Measurements from ENCODE around the gene THTPA.
A peak's percentile ranks its signal among the peaks of the same experiment; 100 is the strongest.

The THTPA gene

DNA sequence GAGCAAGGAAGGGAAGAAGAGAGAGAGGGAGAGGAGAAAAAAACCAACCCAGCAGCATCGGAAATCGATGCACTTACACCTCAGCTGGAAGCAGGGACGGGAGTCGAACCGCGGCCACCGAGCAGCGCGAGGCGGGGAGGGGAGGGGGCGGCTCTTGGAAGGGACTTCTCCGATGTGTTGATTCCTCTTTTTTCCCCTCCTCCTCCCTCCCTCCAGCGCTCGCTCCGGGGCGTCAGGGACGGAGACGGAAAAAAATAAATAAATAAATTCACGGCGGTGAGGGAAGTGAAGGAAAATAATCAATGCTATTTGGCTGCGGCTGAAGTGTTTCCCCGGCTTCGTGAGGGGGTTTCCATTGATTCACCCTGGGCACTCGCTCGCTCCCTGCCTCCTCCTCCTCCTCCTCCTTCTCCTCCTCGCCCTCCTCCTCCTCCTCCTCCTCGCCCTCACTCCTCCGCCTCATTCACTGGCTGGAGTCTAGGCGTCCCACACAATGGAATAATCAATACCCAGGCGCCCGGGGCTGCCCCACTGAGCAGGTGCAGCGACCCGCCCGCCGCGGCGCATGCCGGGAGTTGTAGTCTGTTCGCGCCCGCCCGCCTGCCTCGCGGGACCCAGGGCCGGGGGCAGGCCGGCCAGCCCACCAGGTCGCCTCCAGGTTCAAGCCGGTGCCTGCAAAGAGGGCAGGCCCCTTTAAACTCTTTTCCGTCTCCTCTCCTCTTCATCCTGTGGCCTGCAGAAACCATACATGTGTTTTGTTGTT, 4.6 kb upstream of the THTPA start, which contains the start of gene ZFHX2:
Gene ZFHX2 (minus strand): TSS at position 500 of the 763 bp plus-strand sequence. CDS start 16,440 bp downstream, outside the sequence.
- DNase-seq (peak; percentile 88), ATAC-seq (peak; percentile 78)

DNA sequence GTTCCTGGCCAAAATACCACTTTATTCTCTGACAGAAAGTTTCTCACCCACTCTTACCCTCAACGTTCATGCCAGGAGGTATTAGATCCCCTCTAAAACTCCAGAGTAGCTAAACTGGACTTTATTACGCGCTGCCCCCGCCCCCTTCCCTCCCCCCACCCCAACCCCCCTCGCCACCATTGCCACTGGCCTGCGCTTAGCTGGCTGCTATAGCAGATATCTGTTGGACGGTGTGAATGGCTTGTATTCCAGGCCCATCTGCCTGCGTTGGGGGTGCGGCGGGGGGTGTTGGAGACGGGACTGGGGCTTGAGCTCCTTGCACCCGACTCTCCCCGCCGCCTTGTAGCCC, 564 bp upstream of the THTPA start:
- DNase-seq (no peak), ATAC-seq (no peak)

DNA sequence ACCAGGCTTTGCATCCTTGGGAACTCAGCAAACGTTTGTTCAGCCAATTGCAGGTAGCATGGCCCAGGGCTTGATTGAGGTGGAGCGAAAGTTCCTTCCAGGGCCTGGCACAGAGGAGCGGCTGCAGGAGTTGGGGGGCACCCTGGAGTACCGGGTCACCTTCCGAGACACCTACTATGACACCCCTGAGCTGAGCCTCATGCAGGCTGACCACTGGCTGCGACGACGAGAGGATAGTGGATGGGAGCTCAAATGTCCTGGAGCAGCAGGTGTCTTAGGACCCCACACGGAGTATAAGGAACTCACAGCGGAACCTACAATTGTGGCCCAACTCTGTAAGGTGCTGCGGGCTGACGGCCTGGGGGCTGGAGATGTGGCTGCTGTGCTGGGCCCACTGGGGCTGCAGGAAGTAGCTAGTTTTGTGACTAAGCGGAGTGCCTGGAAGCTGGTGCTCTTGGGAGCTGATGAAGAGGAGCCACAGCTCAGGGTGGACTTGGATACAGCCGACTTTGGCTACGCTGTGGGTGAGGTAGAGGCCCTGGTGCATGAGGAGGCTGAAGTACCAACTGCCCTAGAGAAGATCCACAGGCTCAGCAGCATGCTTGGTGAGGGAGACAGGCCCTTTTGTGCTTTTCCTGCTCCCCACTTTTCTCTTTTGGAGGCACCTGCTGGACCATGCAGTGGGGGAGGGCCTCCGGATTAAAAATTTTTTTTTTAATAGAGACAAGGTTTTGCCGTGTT, 799 bp downstream of the THTPA start:
- DNase-seq (no peak), ATAC-seq (no peak)

DNA sequence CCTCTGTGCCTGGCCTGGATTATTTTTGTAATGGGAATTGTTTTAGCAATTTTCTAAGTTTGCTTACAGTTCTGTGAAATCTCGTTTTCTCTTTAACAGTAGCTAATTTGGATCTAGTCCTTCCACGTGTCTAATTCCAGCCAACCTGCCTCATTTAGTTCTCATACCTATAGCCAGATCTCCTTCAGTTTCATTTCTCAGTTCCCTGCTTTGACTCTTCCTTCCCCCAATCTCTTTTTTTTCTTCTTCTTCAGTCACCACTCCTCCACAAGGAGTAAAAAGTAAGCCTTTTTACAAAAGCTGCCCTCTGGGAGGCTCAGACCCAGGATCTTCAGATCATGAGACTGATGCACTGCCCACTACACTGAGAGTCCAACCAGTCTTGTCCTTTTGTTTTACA, 1.4 kb downstream of the THTPA start:
- ATAC-seq (no peak), DNase-seq (no peak)

DNA sequence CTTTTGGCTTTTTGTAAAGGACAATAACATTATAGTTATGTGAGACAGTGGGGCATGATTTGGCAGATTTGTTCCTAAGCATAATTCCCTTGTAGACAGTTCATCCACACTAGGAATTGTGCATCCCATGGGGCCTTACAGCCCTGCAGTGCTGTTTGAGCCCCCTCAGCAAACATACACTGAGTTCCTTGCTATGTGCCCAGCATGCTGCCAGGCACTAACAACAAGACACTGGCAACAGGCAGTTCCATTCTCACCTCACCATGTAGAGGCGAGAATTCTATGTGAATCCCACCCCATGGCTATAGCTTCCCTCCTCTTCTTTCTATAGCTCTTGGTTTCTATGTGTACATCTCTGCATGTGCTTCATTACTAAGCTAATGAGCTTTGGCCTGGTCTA, 1.9 kb downstream of the THTPA start:
- DNase-seq (no peak), ATAC-seq (no peak)

- DNase-seq (no peak), ATAC-seq (no peak)
Measured at GRCh38 chr14:23558346-23559009, 2.4 kb downstream of the THTPA start.

- DNase-seq (peak; percentile 82), ATAC-seq (no peak)
Measured at GRCh38 chr14:23559010-23559925, 3.2 kb downstream of the THTPA start.

- ATAC-seq (peak; percentile 26), DNase-seq (no peak)
Measured at GRCh38 chr14:23559926-23560520, 4.0 kb downstream of the THTPA start.

DNA sequence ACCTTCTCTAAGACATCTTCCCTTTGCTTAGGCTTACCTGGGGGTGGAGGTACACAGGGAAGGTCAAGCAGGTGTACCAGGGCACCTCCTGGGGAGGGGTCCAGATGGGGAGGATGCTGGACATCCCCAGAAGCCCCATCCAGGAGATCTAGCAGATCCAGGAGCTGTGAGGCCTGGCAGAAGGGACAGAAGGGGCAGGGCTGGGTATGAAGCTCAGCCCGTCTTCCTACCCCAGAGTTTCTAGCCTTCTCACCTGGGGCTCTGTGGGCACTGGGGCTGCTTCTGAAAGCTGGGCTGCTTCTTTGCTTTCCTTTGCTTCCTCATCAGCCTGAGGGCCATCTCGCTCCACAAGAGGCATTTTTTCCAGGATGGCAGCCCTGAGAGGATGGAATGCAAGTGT, 5.2 kb downstream of the THTPA start:
- DNase-seq (no peak), ATAC-seq (no peak)

GRCh38 chr14:23561873-23562821, 6.1 kb downstream of the THTPA start:
- no peak for ATAC-seq
- no peak for DNase-seq

DNA sequence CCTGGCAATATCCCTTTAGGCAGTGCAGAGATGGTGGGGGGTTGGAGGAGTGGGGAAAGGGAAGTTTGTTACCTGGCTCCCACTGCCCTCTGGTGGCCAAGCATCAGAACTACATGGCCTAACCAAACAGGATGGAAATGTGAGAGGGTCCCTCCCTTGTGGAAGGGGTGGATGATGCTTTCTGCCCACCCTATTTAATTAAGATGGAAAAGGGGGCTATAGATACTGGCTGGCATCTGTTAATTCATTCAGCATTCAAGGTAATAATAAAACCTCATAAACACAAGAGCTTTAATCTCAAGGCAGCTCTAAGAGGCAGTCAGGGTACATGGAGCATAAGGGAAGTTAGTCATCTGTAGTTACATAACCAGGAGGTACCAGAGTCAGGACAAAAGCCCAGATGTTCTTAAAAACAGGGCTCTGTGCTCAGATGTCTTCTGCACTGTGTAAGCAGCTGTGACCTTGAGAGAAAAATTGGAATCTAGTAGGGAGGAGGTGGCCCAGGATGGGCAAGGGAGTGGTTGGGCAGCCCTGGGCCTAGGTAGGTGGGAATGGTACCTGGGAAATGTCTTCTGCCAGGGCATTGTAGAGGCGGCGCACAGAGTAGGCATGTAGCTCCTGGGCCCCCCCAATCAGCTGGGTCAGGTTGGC, 6.9 kb downstream of the THTPA start:
- ATAC-seq (no peak), DNase-seq (peak; percentile 64)

DNA sequence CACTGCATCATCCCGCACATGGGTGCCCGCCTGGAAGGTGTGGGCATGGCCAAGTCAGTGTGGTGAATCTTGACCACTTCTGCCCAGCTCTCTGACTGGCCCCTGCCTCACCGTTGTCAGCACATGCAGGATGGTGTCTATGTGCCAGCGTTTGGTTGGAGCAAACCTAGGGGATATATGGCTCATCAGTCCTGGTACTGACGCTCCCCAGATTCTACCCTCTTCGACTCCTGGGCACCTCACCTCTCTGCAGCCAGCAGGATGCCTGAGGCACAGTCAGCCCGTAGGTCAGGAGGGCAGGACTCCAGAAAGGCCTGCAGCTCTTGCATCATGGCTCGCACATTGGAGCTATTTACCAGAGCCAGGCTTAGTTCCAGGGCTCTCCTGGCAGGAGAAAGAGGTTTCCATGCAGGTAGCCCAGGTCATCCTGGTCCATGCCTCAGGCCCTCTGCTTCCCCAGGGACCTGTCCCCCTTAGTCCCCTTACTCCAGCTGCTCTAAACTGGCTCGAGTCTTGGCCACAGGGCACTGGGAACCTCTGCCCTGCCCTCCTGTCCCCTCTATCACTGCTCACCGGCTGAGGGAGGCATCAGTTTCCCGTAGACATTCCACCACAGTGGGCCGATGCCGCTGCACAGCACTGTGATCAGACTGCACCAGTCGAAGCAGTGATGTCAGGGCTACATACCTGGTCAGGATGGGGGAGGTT, 7.6 kb downstream of the THTPA start:
- no peak for DNase-seq
- ATAC-seq: no peak

DNA sequence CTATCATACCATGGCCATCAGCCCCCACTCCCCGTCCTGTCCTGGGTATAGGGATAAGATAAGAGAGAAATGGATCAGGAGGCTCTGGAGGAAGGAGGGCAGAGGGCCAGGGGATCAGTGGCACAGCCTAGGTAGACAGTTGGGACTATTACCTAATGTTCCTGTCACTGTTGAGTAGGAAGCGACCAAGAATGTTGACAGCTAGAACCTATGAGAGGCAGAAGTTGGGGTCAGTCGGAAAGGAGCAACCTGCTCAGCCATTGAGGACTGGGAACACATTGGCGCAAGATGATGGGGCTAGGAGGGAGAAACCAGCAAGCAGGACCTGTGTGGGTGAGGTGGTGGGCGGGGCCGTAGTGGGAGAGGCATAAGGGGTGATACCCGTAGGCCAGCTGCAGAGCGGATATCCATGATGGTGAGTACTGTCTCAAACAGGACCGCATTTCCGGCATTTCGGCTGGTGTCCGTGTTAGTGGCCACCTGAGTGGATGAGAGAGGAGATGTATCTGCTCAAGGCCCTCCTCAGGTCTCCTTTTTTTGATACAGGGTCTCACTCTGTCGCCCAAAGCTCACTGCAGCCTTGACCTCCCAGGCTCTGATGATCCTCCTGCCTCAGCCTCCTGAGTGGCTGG, 8.2 kb downstream of the THTPA start:
- no peak for ATAC-seq
- no peak for DNase-seq

DNA sequence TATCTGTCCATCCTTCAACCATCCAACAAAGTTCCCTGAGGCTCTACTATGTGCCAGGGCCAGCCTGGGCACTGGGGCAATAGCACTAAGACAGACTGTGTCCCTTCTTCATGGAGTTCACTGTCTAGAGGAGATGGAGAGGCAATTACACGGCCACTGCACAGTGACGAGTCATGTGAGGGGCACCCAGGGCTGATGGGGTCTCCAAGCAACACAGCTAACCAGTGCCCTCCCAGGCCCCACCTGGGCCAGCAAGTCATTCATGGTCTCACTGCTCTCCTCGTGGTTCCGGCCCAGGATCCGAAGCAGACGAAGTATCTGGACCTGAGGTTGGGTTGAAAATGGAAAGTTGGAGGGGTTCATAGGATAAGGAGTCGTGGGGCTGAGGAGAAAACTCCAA, 8.8 kb downstream of the THTPA start:
- no peak for DNase-seq
- no peak for ATAC-seq

GRCh38 chr14:23565626-23566025, 9.6 kb downstream of the THTPA start:
- ATAC-seq: no peak

GRCh38 chr14:23566112-23566777, 10.2 kb downstream of the THTPA start:
- ATAC-seq (no peak), DNase-seq (no peak)

More at GRCh38 chr14:23565626-23566025, 9.6 kb downstream of the THTPA start:
- DNase-seq: no peak

GRCh38 chr14:23566778-23567185, 10.7 kb downstream of the THTPA start:
- no peak for DNase-seq
- no peak for ATAC-seq

All from stimulated activated naive CD8-positive, alpha-beta T cell treated with anti-CD3 and anti-CD28 coated beads, Interleukin-15, Interleukin-2, amounts not matched to agents 100 U/mL and 50 U/mL, for 24 hours (primary cell).